Measurements from ENCODE around the gene KCNH1. TPM values are rescaled to one million over a fixed set of nuclear protein-coding genes. Genes with fewer than 3 reads are reported as not detected.

Gene KCNH1
- total RNA-seq, 1 donor from 2014 or later, result not detected

Other genes starting within 250 kb of the KCNH1 start
- 52.0 TPM for gene RCOR3, start 125.2 kb upstream of the KCNH1 start, total RNA-seq
- 1.5 TPM for gene TRAF5, start 192.7 kb upstream of the KCNH1 start, total RNA-seq

All from Right ventricle myocardium superior (tissue), 1 donor.